MM.1S (cell line): ENCODE data around the gene GPR89A.
"Not testable (repeated sequence)": the region's sequence is repeated elsewhere in the genome, so short reads cannot be mapped to it uniquely, and the experiment has no call there.

Source experiments
- DNase-seq: peaks from one replicate; pipeline ENCODE4 v3.0.0-alpha.2; 2015
- H2AFZ ChIP-seq: fragments of 300-600 bp; sonication (generic); 2 replicates; pipeline ENCODE4 v1.6.0; 2016; ENCODE audit warnings: antibody characterized with exemption, low read length
- H3F3A ChIP-seq: fragments of 300-600 bp; sonication (generic); 2 replicates; pipeline ENCODE4 v1.6.1; 2016; ENCODE audit warnings: mild to moderate bottlenecking, antibody characterized with exemption, low read length, moderate library complexity, mixed read lengths; ENCODE audit not compliant: insufficient read depth
- H3K27ac ChIP-seq: fragments of 300-600 bp; sonication (generic); 2 replicates; pipeline ENCODE4 v1.5.1; 2016; ENCODE audit warnings: mild to moderate bottlenecking, low read length
- H3K27me3 ChIP-seq: fragments of 300-600 bp; sonication (generic); replicated peaks from 2 replicates; pipeline ENCODE4 v1.6.0; 2016; ENCODE audit warnings: low read length; ENCODE audit not compliant: insufficient read depth
- H3K36me3 ChIP-seq: fragments of 300-600 bp; sonication (generic); replicated peaks from 2 replicates; pipeline ENCODE4 v1.6.1; 2016; ENCODE audit warnings: mild to moderate bottlenecking, low read length, mixed read lengths; ENCODE audit not compliant: insufficient read depth
- H3K4me1 ChIP-seq: fragments of 300-600 bp; sonication (generic); 2 replicates; pipeline ENCODE4 v1.6.1; 2016; ENCODE audit warnings: low read length, mixed read lengths
- H3K4me2 ChIP-seq: fragments of 300-600 bp; sonication (generic); 2 replicates; pipeline ENCODE4 v1.6.0; 2016; ENCODE audit warnings: low read depth, low read length
- H3K4me3 ChIP-seq: fragments of 300-600 bp; sonication (generic); 2 replicates; pipeline ENCODE4 v1.5.1; 2016; ENCODE audit warnings: low read length, mixed read lengths
- H3K79me2 ChIP-seq: fragments of 300-600 bp; sonication (generic); 2 replicates; pipeline ENCODE4 v1.6.1; 2016; ENCODE audit warnings: mixed run types, low read length, mixed read lengths
- H3K9ac ChIP-seq: fragments of 300-600 bp; sonication (generic); 2 replicates; pipeline ENCODE4 v1.6.1; 2016; ENCODE audit warnings: low read length, mixed read lengths
- H3K9me2 ChIP-seq: fragments of 300-600 bp; sonication (generic); replicated peaks from 2 replicates; pipeline ENCODE4 v1.6.1; 2016; ENCODE audit warnings: mild to moderate bottlenecking, low read length, mixed read lengths; ENCODE audit not compliant: insufficient read depth
- H3K9me3 ChIP-seq: fragments of 300-600 bp; sonication (generic); replicated peaks from 2 replicates; pipeline ENCODE4 v1.6.1; 2016; ENCODE audit warnings: mild to moderate bottlenecking, low read length, mixed read lengths; ENCODE audit not compliant: insufficient read depth
- H4K20me1 ChIP-seq: fragments of 300-600 bp; sonication (generic); 2 replicates; pipeline ENCODE4 v1.6.1; 2016; ENCODE audit warnings: mild to moderate bottlenecking, low read length, moderate library complexity, mixed read lengths; ENCODE audit not compliant: insufficient read depth
- EZH2 ChIP-seq: fragments of 300-600 bp; sonication (generic); optimal IDR thresholded peaks from 2 replicates; pipeline ENCODE3; 2017; ENCODE audit warnings: low read depth, mild to moderate bottlenecking, antibody characterized with exemption, low read length, mixed read lengths
- EZH2phosphoT487 ChIP-seq: fragments of 300-600 bp; sonication (generic); IDR thresholded peaks from 2 replicates; pipeline ENCODE4 v1.6.1; 2018; ENCODE audit warnings: antibody characterized with exemption, low read length
- TF ChIP-seq, protein P1 (sequence below): fragments of 300-600 bp; sonication (generic); IDR thresholded peaks from 2 replicates; pipeline ENCODE4 v1.5.1; 2016; ENCODE audit warnings: antibody characterized with exemption, low read length, mixed read lengths

GPR89A gene

DNA sequence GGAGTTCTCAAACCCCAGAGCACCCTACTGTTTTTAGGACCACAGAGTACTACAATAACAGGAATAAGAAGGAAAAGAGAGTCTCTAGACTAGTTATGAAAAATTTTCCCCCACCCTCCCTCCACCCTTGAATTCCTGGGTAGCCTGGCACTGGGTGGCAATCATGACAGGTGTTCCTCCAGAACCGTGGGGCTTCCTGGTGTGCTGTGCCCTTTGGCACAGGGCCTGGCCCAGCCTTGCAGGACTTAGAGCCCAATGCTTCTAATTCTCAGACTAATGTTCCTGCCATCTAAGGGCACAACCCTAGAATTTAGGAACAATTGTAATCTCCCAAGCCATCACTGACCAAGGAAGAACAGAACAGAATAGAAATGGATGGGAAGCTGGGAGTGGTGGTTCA is 110.0 kb downstream of the GPR89A start:
- H3K79me2 ChIP-seq: no peaks in the 10 kb centered on the region
- H3K27ac ChIP-seq: no peak overlapping the region
- no peak overlapping the region for H3K4me3 ChIP-seq
- H3F3A ChIP-seq: no peaks in the 10 kb centered on the region
- H3K36me3 ChIP-seq: no peaks in the 10 kb centered on the region
- peaks cover 4% of the 10 kb centered on the region for H3K4me1 ChIP-seq
- H2AFZ ChIP-seq: no peak overlapping the region
- no peak overlapping the region for H3K9ac ChIP-seq
- no peak overlapping the region for H3K4me2 ChIP-seq
- no peak for DNase-seq
- H3K9me2 ChIP-seq: no peaks in the 10 kb centered on the region
- no peak for TF ChIP-seq EZH2phosphoT487
- TF ChIP-seq EZH2: no peak
- TF ChIP-seq, protein P1, sequence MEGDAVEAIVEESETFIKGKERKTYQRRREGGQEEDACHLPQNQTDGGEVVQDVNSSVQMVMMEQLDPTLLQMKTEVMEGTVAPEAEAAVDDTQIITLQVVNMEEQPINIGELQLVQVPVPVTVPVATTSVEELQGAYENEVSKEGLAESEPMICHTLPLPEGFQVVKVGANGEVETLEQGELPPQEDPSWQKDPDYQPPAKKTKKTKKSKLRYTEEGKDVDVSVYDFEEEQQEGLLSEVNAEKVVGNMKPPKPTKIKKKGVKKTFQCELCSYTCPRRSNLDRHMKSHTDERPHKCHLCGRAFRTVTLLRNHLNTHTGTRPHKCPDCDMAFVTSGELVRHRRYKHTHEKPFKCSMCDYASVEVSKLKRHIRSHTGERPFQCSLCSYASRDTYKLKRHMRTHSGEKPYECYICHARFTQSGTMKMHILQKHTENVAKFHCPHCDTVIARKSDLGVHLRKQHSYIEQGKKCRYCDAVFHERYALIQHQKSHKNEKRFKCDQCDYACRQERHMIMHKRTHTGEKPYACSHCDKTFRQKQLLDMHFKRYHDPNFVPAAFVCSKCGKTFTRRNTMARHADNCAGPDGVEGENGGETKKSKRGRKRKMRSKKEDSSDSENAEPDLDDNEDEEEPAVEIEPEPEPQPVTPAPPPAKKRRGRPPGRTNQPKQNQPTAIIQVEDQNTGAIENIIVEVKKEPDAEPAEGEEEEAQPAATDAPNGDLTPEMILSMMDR: no peak
- no peaks in the 10 kb centered on the region for H4K20me1 ChIP-seq
- no peaks in the 10 kb centered on the region for H3K9me3 ChIP-seq
- no peaks in the 10 kb centered on the region for H3K27me3 ChIP-seq

DNA sequence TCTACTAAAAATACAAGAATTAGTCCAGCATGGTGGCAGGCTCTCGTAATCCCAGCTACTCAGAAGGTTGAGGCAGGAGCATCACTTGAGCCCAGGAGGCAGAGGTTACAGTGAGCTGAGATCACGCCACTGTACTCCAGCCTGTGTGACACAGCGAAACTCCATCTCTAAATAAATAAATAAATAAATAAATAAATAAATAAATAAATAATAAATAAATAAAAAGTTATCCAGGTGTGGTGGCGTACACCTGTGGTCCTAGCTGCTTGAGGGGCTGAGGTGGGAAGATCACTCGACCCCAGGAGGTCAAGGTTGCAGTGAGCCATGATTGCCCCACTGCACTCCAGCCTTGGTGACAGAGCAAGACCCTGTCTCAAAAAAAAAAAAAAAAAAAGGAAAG is 110.7 kb downstream of the GPR89A start:
- not testable (repeated sequence) for H3K9ac ChIP-seq, H3K9me3 ChIP-seq, H3K36me3 ChIP-seq, H3K27ac ChIP-seq, H3K9me2 ChIP-seq, H2AFZ ChIP-seq, H3K4me3 ChIP-seq, DNase-seq, H3K27me3 ChIP-seq, H3K4me2 ChIP-seq, H3F3A ChIP-seq, H4K20me1 ChIP-seq, H3K4me1 ChIP-seq, H3K79me2 ChIP-seq

DNA sequence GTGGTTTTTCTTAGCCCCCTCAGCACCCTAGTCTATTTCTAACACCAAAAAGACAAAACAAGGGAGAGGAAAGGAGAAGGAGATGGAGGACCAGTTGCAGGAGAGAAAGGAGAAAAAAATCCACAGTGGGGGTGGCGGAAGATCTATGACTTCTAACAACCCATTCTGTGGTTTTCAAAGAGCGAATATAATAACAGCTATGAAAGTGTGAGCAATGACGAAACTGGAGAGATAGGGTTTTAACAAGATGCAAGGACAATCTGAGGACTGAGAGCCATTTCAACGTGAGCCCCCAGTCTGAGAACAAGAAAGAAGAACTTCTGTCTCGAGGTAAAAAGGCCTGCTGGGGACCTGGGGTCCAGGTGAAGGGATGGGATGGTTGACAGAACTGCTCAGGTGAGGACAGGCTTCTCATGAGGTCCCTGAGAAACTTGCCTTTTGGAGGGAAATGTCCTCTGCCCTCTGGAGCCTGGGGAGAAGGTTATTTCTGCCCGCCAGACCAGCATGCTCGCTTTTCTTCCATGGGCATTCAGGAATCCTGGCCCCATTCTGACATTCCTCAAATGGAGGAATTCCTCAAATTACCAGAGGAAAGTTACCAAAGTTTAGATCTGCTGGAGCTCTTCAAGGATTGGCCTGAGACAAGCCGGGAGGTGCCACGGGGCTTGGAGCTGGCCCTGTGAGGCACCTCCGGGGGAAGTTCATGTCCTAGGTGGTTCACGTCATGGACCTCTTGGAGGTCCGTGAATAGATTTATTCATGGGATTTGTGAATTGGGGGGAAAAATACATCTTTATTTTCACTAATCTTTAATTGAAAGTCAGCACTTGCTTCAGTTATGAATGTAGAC is 111.7 kb downstream of the GPR89A start, which contains the start of gene CD160:
TSS of gene CD160 (plus strand) at position 270 of the 850 bp plus-strand sequence. CDS start 8,829 bp downstream, outside the sequence.
- Histone ChIP-seq H3K36me3 (no peaks in the 10 kb centered on the region), H3F3A (no peaks in the 10 kb centered on the region), H2AFZ (no peak within 1 kb of the TSS; the same call in 1 of the 2 replicates), H3K27ac (no peak within 1 kb of the TSS), H3K27me3 (no peaks in the 10 kb centered on the region), H3K4me2 (no peak within 1 kb of the TSS), H4K20me1 (no peaks in the 10 kb centered on the region), H3K4me3 (no peak within 1 kb of the TSS), H3K9me2 (no peaks in the 10 kb centered on the region), H3K9ac (no peak within 1 kb of the TSS), H3K4me1 (peaks cover 4% of the 10 kb centered on the region), H3K79me2 (no peaks in the 10 kb centered on the region), H3K9me3 (no peaks in the 10 kb centered on the region)
- no peak for DNase-seq
- TF ChIP-seq EZH2phosphoT487: no peak
- TF ChIP-seq, protein P1: no peak
- TF ChIP-seq EZH2: no peak
